Neutrophil (primary cell): ENCODE data around the gene MDM2.

Source experiments
- H3K27ac ChIP-seq: fragments of 200-600 bp; sonication (generic); 2 replicates; pipeline ENCODE4 v1.5.1; 2016; ENCODE audit warnings: mild to moderate bottlenecking, moderate library complexity
- H3K27me3 ChIP-seq: fragments of 200-600 bp; sonication (generic); 2 replicates; pipeline ENCODE4 v1.6.0; 2016; ENCODE audit warnings: mild to moderate bottlenecking
- H3K36me3 ChIP-seq: fragments of 200-600 bp; sonication (generic); 2 replicates; pipeline ENCODE4 v1.5.1; 2017
- H3K4me1 ChIP-seq, 2 experiments: fragments of 200-600 bp in 1 of 2; sonication (generic) in 1 of 2; 1 replicate in 1 of 2; 2 replicates in 1 of 2; pipeline versions ENCODE4 v1.5.1 to v1.6.1; 2013 to 2016; ENCODE audit warnings: low read depth in 1 of 2, low read length in 1 of 2, mild to moderate bottlenecking in 1 of 2, moderate library complexity in 1 of 2; ENCODE audit not compliant: control insufficient read depth in 1 of 2, insufficient read depth in 1 of 2
- H3K4me3 ChIP-seq, 2 experiments: fragments of 200-600 bp in 1 of 2; sonication (generic) in 1 of 2; 1 replicate in 1 of 2; 2 replicates in 1 of 2; pipeline ENCODE4 v1.5.1; 2013 to 2016; ENCODE audit warnings: low read depth in 1 of 2, low read length in 1 of 2, mild to moderate bottlenecking in 1 of 2, moderate library complexity in 1 of 2
- H3K9me3 ChIP-seq: fragments of 200-600 bp; sonication (generic); 2 replicates; pipeline ENCODE4 v1.5.1; 2016
- CTCF ChIP-seq: fragments of 200-600 bp; sonication (generic); IDR thresholded peaks from 2 replicates; pipeline ENCODE4 v1.5.1; 2016; ENCODE audit warnings: antibody characterized with exemption

The MDM2 gene

GRCh38 chr12:68896881-68897540, 89.0 kb downstream of the MDM2 start:
- Histone ChIP-seq H3K27ac (no peak overlapping the region), H3K4me3 (no peak overlapping the region)

GRCh38 chr12:68899251-68899771, 91.3 kb downstream of the MDM2 start:
- Histone ChIP-seq H3K9me3 (no peaks in the 10 kb centered on the region), H3K27ac (no peak overlapping the region), H3K4me1 (peaks cover 0 to 2% of the 10 kb centered on the region in 2 experiments), H3K36me3 (no peaks in the 10 kb centered on the region), H3K27me3 (no peaks in the 10 kb centered on the region), H3K4me3 (no peak overlapping the region)
- TF ChIP-seq CTCF, result no peak

More at GRCh38 chr12:68896881-68897540, 89.0 kb downstream of the MDM2 start:
- Histone ChIP-seq H3K4me1 (no peaks in the 10 kb centered on the region), H3K9me3 (no peaks in the 10 kb centered on the region), H3K27me3 (no peaks in the 10 kb centered on the region), H3K36me3 (no peaks in the 10 kb centered on the region)
- TF ChIP-seq CTCF, result no peak

DNA sequence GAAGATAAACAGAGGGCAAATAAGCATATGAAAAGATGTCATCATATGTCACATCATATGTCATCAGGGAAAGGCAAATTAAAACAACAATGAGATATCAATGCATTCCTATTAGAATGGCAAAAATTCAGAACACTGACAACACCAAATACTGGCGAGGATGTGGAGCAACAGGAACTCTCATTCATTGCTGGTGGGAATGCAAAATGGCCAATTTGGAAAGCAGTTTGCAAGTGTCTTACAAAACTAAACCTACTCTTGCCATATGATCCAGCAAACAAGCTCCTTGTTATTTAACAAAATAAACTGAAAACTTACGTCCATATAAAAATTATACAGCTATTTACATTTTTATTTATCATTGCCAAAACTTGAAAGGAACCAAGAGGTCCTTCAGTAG, 92.3 kb downstream of the MDM2 start:
- Histone ChIP-seq H3K27ac (no peak overlapping the region), H3K4me1 (peaks cover 0 to 6% of the 10 kb centered on the region in 2 experiments), H3K27me3 (no peaks in the 10 kb centered on the region), H3K9me3 (no peaks in the 10 kb centered on the region), H3K36me3 (no peaks in the 10 kb centered on the region), H3K4me3 (no peak overlapping the region)
- TF ChIP-seq CTCF, result no peak
